Adrenal gland (tissue), 12 donors: Measurements from ENCODE around the gene FCHSD2. TPM values are rescaled to one million over a fixed set of nuclear protein-coding genes. Genes with fewer than 3 reads are reported as not detected.

Source experiments
- DNase-seq, 7 donors: peaks; one replicate each; pipeline ENCODE4 v3.0.0-alpha.2; 2019 to 2020
- H3K27ac ChIP-seq, 5 donors: fragments of 200-600 bp; sonication (generic) in 4 of 5; 1 replicate in 3 of 5; 2 replicates in 2 of 5; pipeline versions ENCODE4 v1.5.1 to v1.8.0; 2016 to 2020; ENCODE audit warnings: mild to moderate bottlenecking in 1 of 5
- H3K27me3 ChIP-seq: fragments of 200-600 bp; 2 replicates; pipeline ENCODE4 v1.8.0; 2021
- H3K36me3 ChIP-seq, 2 donors: fragments of 200-600 bp; replicated peaks in 1 of 2; 1 replicate in 1 of 2; 2 replicates in 1 of 2; pipeline versions ENCODE4 v1.5.1 to v1.8.0; 2018 to 2022
- H3K4me1 ChIP-seq, 2 donors: fragments of 200-600 bp; replicated peaks in 1 of 2; 1 replicate in 1 of 2; 2 replicates in 1 of 2; pipeline versions ENCODE4 v1.5.1 to v1.8.0; 2018 to 2021
- H3K4me3 ChIP-seq, 4 donors: fragments of 200-600 bp; sonication (generic) in 3 of 4; one replicate each; pipeline ENCODE4 v1.5.1; 2016 to 2018
- H3K9me3 ChIP-seq, 3 donors: fragments of 200-600 bp; sonication (generic) in 1 of 3; replicated peaks in 1 of 3; 1 replicate in 2 of 3; 2 replicates in 1 of 3; pipeline versions ENCODE4 v1.5.1 to v1.8.0; 2016 to 2021
- POLR2A ChIP-seq, 2 donors: fragments of 450-650 bp; IDR thresholded peaks; one replicate each; pipeline ENCODE4 v1.6.1; 2017; ENCODE audit warnings: antibody characterized with exemption in 2 of 2, mild to moderate bottlenecking in 2 of 2, moderate library complexity in 1 of 2
- WGBS, 4 donors: extraction: QIAGEN DNeasy Blood & Tissue Kit in 2 of 4; methylation state at CpG; one replicate each; pipeline versions ENCODE4 v1.1.5 to v1.1.7; 2013 to 2017; 5-methylcytosine and 5-hydroxymethylcytosine counted together
- intact Hi-C, 2 donors: fragments of 100-400 bp; cut with DNase I; formaldehyde crosslinking; loops; one replicate each; pipeline versions ENCODE4 v1.14.1 to v1.15.0; 2022 to 2023
- polyA plus RNA-seq, 3 donors: library from polyadenylated mRNA; stranded (reverse); fragments of 200-250 nt in 2 of 3; fragments of 350-450 nt in 1 of 3; fragmentation: Illumina TruSeq in 1 of 3; extraction: RNeasy Lipid Tissue Mini Kit (QIAGEN cat#74804) in 1 of 3; gene quantifications; one replicate each; pipeline ENCODE4 v1.2.3, GENCODE V29; 2013 to 2014
- total RNA-seq, 9 donors: library from RNA; depleted of rRNA in 4 of 9; stranded (reverse); fragments of >200 nt in 4 of 9; fragments of 120-200 nt in 1 of 9; fragmentation: NEBNext Ultra II Directional in 1 of 9; extraction: Animal tissue kit (Norgen Biotek cat#: 25700) in 1 of 9; gene quantifications; one replicate each; pipeline versions ENCODE4 v1.1.0 to v1.2.4, GENCODE V29; 2013 to 2023
- TF ChIP-seq, protein P1 (sequence below), 6 experiments: fragments of 450-650 bp in 4 of 6; fragments of 200-600 bp in 2 of 6; sonication (generic) in 1 of 6; IDR thresholded peaks; 1 replicate in 5 of 6; 2 replicates in 1 of 6; pipeline versions ENCODE4 v1.5.1 to v1.8.0; 2016 to 2021; ENCODE audit warnings: antibody characterized with exemption in 6 of 6, mild to moderate bottlenecking in 2 of 6, moderate library complexity in 1 of 6
- donor health status: healthy with polysubstance abuse.
- donor health status: Bipolar disorder and iron deficiency.
- donor health status: DM: yes; HTN: yes; CAD: no.
- donor health status: DM: no; HTN: no; CAD: no.
- donor health status: DM: no; HTN: no; CAD: no.
- donor health status: DM: yes; HTN: yes; CAD: no.

FCHSD2 gene
- total and polyA plus RNA-seq, 12 donors = 14.6 to 67.2 (median 32.7) TPM

DNA sequence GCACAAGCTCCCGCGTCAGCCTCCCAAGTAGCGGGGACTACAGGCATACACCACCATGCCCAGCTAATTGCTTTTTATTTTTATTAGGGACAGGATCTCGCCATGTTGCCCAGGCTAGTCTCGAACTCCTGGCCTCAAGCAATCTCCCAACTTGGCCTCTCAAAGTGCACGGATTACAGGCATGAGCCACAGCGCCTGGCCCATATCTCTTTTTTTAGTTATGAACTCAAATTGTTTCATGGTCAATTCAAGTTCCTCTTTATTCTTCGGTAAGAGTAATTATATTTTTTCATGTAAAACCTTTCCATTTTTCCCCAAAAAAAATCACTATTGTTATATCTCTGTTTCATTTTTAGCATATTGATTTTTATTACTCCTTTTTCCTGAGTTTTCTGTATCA, 25.5 kb downstream of the FCHSD2 start:
- Histone ChIP-seq H3K9me3 (no peaks in the 10 kb centered on the region), H3K27ac (no peak overlapping the region), H3K4me1 (peaks cover 0 to 13% of the 10 kb centered on the region in 2 donors), H3K4me3 (no peak overlapping the region), H3K27me3 (no peaks in the 10 kb centered on the region), H3K36me3 (no peaks in the 10 kb centered on the region)
- intact Hi-C loops = no loop called here
- TF ChIP-seq POLR2A (IDR thresholded peaks at IDR 0.05) = no peak
- TF ChIP-seq, protein P1, sequence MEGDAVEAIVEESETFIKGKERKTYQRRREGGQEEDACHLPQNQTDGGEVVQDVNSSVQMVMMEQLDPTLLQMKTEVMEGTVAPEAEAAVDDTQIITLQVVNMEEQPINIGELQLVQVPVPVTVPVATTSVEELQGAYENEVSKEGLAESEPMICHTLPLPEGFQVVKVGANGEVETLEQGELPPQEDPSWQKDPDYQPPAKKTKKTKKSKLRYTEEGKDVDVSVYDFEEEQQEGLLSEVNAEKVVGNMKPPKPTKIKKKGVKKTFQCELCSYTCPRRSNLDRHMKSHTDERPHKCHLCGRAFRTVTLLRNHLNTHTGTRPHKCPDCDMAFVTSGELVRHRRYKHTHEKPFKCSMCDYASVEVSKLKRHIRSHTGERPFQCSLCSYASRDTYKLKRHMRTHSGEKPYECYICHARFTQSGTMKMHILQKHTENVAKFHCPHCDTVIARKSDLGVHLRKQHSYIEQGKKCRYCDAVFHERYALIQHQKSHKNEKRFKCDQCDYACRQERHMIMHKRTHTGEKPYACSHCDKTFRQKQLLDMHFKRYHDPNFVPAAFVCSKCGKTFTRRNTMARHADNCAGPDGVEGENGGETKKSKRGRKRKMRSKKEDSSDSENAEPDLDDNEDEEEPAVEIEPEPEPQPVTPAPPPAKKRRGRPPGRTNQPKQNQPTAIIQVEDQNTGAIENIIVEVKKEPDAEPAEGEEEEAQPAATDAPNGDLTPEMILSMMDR (IDR thresholded peaks at IDR 0.05) = no peak
- WGBS, 4 donors = 86 to 90% (median 88%) methylated on average over 8 of the region's 8 CpGs
- no peak for DNase-seq

DNA sequence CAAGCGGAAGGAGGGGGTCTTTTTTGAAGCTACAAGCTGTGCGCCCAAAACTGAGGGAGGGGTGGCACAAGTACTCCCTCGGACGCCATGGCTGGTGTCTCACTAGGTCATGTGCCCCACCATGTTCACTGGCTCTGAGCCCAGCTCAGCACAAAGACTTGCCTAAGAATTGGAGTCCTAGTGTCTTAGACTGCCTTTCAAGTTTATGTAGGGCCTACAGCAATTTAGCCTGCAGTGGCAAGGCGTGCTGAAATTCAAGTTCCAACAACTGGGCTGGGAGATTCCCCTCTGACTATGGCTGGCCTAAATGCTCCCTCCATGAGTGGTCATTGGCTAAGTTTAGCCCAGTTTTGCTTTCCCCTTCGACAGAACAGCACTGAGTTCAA, 27.3 kb downstream of the FCHSD2 start:
- Histone ChIP-seq H3K9me3 (no peaks in the 10 kb centered on the region), H3K27me3 (no peaks in the 10 kb centered on the region), H3K4me3 (no peak overlapping the region), H3K4me1 (peaks cover 0 to 13% of the 10 kb centered on the region in 2 donors), H3K27ac (no peak overlapping the region), H3K36me3 (no peaks in the 10 kb centered on the region)
- DNase-seq = no peak
- 92 to 99% (median 97%) methylated on average over 5 to 6 of the region's 6 CpGs for WGBS, 4 donors
- no peak for TF ChIP-seq POLR2A (IDR thresholded peaks at IDR 0.05)
- TF ChIP-seq, protein P1 (IDR thresholded peaks at IDR 0.05) = no peak
- intact Hi-C loops = no loop called here

- no peak overlapping the region for H3K4me3 ChIP-seq
- H3K36me3 ChIP-seq = no peaks in the 10 kb centered on the region
- intact Hi-C loops = no loop called here
- no peak for DNase-seq
- no peaks in the 10 kb centered on the region for H3K27me3 ChIP-seq
- no peak for TF ChIP-seq POLR2A (IDR thresholded peaks at IDR 0.05)
- TF ChIP-seq, protein P1 (IDR thresholded peaks at IDR 0.05) = no peak
- no peak overlapping the region for H3K27ac ChIP-seq
- H3K4me1 ChIP-seq = peaks cover 0 to 13% of the 10 kb centered on the region in 2 donors
- no peaks in the 10 kb centered on the region for H3K9me3 ChIP-seq
- 85 to 98% (median 93%) methylated on average over 3 to 4 of the region's 4 CpGs for WGBS, 4 donors
Measured at GRCh38 chr11:73114110-73114834, 27.8 kb downstream of the FCHSD2 start.

GRCh38 chr11:73113426-73113825, 28.7 kb downstream of the FCHSD2 start:
- no peak overlapping the region for H3K27ac ChIP-seq
- no peak overlapping the region for H3K4me3 ChIP-seq
- H3K27me3 ChIP-seq = no peaks in the 10 kb centered on the region
- H3K36me3 ChIP-seq = no peaks in the 10 kb centered on the region
- no peak for DNase-seq
- 93 to 98% (median 94%) methylated on average over 6 of the region's 6 CpGs for WGBS, 4 donors
- intact Hi-C loops = no loop called here
- H3K4me1 ChIP-seq = peaks cover 0 to 13% of the 10 kb centered on the region in 2 donors
- H3K9me3 ChIP-seq = no peaks in the 10 kb centered on the region
- TF ChIP-seq POLR2A (IDR thresholded peaks at IDR 0.05) = no peak
- TF ChIP-seq, protein P1 (IDR thresholded peaks at IDR 0.05) = no peak
